ENCODE data around the gene OSBPL6. TPM values are rescaled to one million over a fixed set of nuclear protein-coding genes. Genes with fewer than 3 reads are reported as not detected.

Gene OSBPL6
- total RNA-seq, 1 experiment from 2014 or later = 0.30 TPM

DNA sequence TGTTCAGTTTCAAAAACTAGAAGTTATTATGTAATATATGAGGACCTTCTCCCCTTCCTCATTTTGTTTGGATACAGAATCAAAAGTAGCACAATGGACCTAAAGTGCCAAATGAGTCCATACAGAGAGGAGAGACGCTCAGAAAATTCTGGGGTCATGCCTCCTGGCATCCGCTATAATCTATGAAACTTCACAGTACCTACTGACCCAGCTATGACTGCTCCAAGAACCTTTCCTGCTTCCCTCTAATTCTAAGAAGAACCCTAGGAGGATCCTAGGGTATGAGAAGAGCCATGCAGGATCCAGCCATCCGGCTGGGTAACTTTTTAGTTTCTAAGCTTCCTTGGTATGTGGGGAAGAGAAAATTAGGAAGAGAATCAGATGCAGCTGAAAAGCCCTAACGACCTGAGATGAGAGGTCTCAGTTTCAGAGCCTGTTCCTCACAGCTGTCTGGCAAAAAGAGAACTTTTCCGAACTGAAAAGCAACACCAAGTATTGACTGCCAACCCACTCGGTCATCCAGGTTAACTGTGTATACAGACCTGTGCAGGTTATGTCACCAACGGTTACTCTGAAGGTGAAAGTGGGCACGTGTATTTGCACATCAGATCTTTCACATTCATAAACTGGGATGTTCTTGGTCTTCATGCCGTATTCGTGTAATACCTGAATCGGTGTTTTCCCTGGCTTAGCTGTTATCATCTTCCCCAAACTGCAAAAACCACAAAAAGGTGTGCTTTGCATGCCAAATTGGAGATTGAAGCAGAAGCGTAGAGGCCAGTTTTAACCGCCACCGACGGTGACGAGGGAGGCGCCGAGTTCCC is 255.6 kb downstream of the OSBPL6 start:
- no peaks in the 10 kb centered on the region for H3K9me3 ChIP-seq (ENCODE audit: low read length)
- peak overlapping the region; percentile 83 for H3K4me2 ChIP-seq (ENCODE audit: low read depth, low read length, poor library complexity, severe bottlenecking)
- no peaks in the 10 kb centered on the region for H4K20me1 ChIP-seq (ENCODE audit: insufficient read depth, low read depth, low read length)
- no peaks in the 10 kb centered on the region for H3K9me2 ChIP-seq (replicated peaks; ENCODE audit: insufficient read depth, low read length)
- peaks cover 33% of the 10 kb centered on the region for H3K4me1 ChIP-seq (ENCODE audit: low read length)
- no peaks in the 10 kb centered on the region for H3K27me3 ChIP-seq (ENCODE audit: low read length)
- H3K79me2 ChIP-seq (ENCODE audit: low read length) = peaks cover 42% of the 10 kb centered on the region
- peak overlapping the region; percentile 76 for H3K4me3 ChIP-seq (ENCODE audit: low read length)
- H2AFZ ChIP-seq (ENCODE audit: low read length) = no peak overlapping the region
- peak overlapping the region; percentile 84 for H3K27ac ChIP-seq (ENCODE audit: low read length)
- DNase-seq = no peak
- peaks cover 30% of the 10 kb centered on the region; the same call in 1 of the 2 replicates for H3K36me3 ChIP-seq (ENCODE audit: insufficient read depth, low read length)
- peak overlapping the region; percentile 89 for H3K9ac ChIP-seq (ENCODE audit: low read length)

DNA sequence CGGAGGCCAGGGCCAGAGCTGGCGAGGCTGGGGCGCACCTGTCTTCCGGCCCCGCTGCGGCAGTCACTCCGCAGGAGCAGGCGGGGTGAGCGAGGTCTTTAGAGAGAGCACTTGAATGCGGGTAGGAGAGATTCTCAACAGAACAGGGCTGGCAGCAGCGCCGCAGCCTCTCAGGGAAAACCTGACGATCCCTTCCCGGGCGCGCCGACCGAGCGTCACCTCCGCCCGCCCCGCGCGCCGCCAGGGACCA is 256.1 kb downstream of the OSBPL6 start:
- peaks cover 39% of the 10 kb centered on the region for H3K79me2 ChIP-seq (ENCODE audit: low read length)
- no peak overlapping the region for H2AFZ ChIP-seq (ENCODE audit: low read length)
- peaks cover 24% of the 10 kb centered on the region; the same call in 1 of the 2 replicates for H3K36me3 ChIP-seq (ENCODE audit: insufficient read depth, low read length)
- H3K9me3 ChIP-seq (ENCODE audit: low read length) = no peaks in the 10 kb centered on the region
- no peak for DNase-seq
- no peaks in the 10 kb centered on the region for H4K20me1 ChIP-seq (ENCODE audit: insufficient read depth, low read depth, low read length)
- no peaks in the 10 kb centered on the region for H3K27me3 ChIP-seq (ENCODE audit: low read length)
- H3K27ac ChIP-seq (ENCODE audit: low read length) = peak overlapping the region; percentile 84
- H3K4me2 ChIP-seq (ENCODE audit: low read depth, low read length, poor library complexity, severe bottlenecking) = peak overlapping the region; percentile 83
- peak overlapping the region; percentile 76 for H3K4me3 ChIP-seq (ENCODE audit: low read length)
- no peaks in the 10 kb centered on the region for H3K9me2 ChIP-seq (replicated peaks; ENCODE audit: insufficient read depth, low read length)
- H3K9ac ChIP-seq (ENCODE audit: low read length) = peak overlapping the region; percentile 89
- peaks cover 33% of the 10 kb centered on the region for H3K4me1 ChIP-seq (ENCODE audit: low read length)

DNA sequence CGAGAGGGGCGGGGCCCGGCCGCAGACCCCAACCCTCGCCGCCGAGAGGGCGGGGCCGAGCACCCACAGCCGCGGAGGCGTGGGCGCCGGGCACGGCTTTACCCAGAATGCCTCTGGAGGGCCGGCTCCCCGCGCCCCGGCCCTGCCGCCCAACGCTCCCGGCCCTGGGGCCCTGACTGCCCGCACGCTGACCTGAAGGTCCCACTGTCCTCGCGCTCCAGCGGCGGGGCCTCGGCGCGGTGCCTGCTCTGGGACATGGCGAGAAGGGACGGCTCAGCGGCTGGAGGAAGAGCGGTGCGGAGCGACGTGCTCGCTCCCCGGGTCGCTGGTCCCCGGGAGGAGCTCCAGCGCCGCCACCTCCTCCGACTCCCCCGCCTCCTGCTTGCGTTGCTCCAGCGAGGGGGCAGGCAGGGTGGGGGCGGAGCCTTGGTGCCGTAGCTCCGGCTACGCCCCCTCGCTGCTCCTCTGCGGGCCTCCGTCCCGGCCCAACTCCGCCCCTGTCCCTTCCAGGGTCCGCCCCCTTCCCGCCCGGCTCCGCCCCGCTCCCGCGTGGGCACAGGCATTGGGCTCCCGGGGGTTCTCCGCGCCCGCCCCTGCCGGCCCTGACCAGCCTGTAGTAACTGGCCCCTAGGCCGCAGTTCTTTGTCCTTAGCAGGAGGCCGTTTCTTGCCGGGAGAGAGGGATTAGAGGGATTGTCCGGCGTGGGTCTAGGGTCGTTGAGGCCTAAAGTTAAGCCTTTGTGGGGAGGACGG is 256.6 kb downstream of the OSBPL6 start, which contains the start of the genes PJVK and PRKRA:
Gene PJVK, plus strand, starts transcription at position 605 of the 752 bp plus-strand sequence. CDS start 2,032 bp downstream, outside the sequence.
Gene PRKRA, minus strand, starts transcription at position 402 of the 752 bp plus-strand sequence. Its CDS starts 145 bp downstream, at position 257.
- H3K9me3 ChIP-seq (ENCODE audit: low read length) = no peaks in the 10 kb centered on the region
- DNase-seq = peak; percentile 98
- H3K36me3 ChIP-seq (ENCODE audit: insufficient read depth, low read length) = peaks cover 23% of the 10 kb centered on the region; the same call in 1 of the 2 replicates
- peak within 1 kb of the TSS; percentile 76 for H3K4me3 ChIP-seq (ENCODE audit: low read length)
- no peaks in the 10 kb centered on the region for H3K27me3 ChIP-seq (ENCODE audit: low read length)
- H3K9ac ChIP-seq (ENCODE audit: low read length) = peak within 1 kb of the TSS; percentile 89
- H3K79me2 ChIP-seq (ENCODE audit: low read length) = peaks cover 37% of the 10 kb centered on the region
- H2AFZ ChIP-seq (ENCODE audit: low read length) = peak within 1 kb of the TSS; percentile 33; the same call in 1 of the 2 replicates
- H3K27ac ChIP-seq (ENCODE audit: low read length) = peak within 1 kb of the TSS; percentile 84
- peak within 1 kb of the TSS; percentile 86 for H3K4me2 ChIP-seq (ENCODE audit: low read depth, low read length, poor library complexity, severe bottlenecking)
- peaks cover 33% of the 10 kb centered on the region for H3K4me1 ChIP-seq (ENCODE audit: low read length)
- no peaks in the 10 kb centered on the region for H3K9me2 ChIP-seq (replicated peaks; ENCODE audit: insufficient read depth, low read length)
- H4K20me1 ChIP-seq (ENCODE audit: insufficient read depth, low read depth, low read length) = no peaks in the 10 kb centered on the region

DNA sequence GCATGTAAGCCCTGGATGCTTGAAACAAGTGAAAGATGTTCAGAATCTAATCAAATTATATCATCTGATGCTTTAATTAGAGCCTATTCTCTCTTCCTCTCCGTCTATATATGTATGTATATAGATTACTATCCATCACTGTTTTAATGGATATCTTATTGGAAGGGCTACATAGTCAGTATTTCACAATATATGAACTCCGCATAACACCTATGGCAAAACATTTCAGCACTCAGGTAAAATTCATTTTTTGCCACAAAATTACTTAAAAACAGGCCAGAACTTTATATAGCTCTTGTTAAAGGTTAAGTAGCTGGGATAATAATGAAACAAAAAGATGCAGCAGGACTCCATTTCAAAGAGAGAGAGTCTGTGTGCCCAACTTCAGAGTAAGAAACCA is 258.0 kb downstream of the OSBPL6 start:
- DNase-seq = no peak
- Histone ChIP-seq H3K9ac (ENCODE audit: low read length) (no peak overlapping the region), H3K4me1 (ENCODE audit: low read length) (peaks cover 33% of the 10 kb centered on the region), H3K27ac (ENCODE audit: low read length) (no peak overlapping the region), H4K20me1 (ENCODE audit: insufficient read depth, low read depth, low read length) (no peaks in the 10 kb centered on the region), H2AFZ (ENCODE audit: low read length) (no peak overlapping the region), H3K9me3 (ENCODE audit: low read length) (no peaks in the 10 kb centered on the region), H3K9me2 (replicated peaks; ENCODE audit: insufficient read depth, low read length) (no peaks in the 10 kb centered on the region), H3K27me3 (ENCODE audit: low read length) (no peaks in the 10 kb centered on the region), H3K79me2 (ENCODE audit: low read length) (peaks cover 29% of the 10 kb centered on the region), H3K36me3 (ENCODE audit: insufficient read depth, low read length) (peaks cover 14% of the 10 kb centered on the region; the same call in 1 of the 2 replicates), H3K4me2 (ENCODE audit: low read depth, low read length, poor library complexity, severe bottlenecking) (peak overlapping the region; percentile 86), H3K4me3 (ENCODE audit: low read length) (no peak overlapping the region)

Other genes with a start within 250 kb of the OSBPL6 start
- 0.52 TPM in 1 of 2 replicates, not detected in the other for gene PDE11A, start 121.7 kb upstream of the OSBPL6 start, total RNA-seq (2014; rRNA removed; shearing (Covaris generic); ENCODE audit: low replicate concordance)
- 14.9 and 32.8 TPM in 2 replicates for gene RBM45, start 82.1 kb upstream of the OSBPL6 start, total RNA-seq (2014; rRNA removed; shearing (Covaris generic); ENCODE audit: low replicate concordance)

Data from Karpas-422 (cell line).